GM12873 (cell line): ENCODE data around the gene VEZT.

Experiments used
- TF ChIP-seq, protein P1 (sequence below): IDR thresholded peaks from 2 replicates; pipeline ENCODE4 v1.5.1; 2012; ENCODE audit warnings: low read depth, mild to moderate bottlenecking, moderate library complexity, low read length, control low read depth; ENCODE audit not compliant: insufficient read depth; ENCODE audit errors: missing control alignments

Gene VEZT

GRCh38 chr12:95321516-95322246 lies 104.1 kb downstream of the VEZT start:
- TF ChIP-seq, protein P1, sequence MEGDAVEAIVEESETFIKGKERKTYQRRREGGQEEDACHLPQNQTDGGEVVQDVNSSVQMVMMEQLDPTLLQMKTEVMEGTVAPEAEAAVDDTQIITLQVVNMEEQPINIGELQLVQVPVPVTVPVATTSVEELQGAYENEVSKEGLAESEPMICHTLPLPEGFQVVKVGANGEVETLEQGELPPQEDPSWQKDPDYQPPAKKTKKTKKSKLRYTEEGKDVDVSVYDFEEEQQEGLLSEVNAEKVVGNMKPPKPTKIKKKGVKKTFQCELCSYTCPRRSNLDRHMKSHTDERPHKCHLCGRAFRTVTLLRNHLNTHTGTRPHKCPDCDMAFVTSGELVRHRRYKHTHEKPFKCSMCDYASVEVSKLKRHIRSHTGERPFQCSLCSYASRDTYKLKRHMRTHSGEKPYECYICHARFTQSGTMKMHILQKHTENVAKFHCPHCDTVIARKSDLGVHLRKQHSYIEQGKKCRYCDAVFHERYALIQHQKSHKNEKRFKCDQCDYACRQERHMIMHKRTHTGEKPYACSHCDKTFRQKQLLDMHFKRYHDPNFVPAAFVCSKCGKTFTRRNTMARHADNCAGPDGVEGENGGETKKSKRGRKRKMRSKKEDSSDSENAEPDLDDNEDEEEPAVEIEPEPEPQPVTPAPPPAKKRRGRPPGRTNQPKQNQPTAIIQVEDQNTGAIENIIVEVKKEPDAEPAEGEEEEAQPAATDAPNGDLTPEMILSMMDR = no peak

- TF ChIP-seq, protein P1 = no peak
Measured at GRCh38 chr12:95322326-95322725, 104.7 kb downstream of the VEZT start.

- TF ChIP-seq, protein P1 = no peak
Measured at GRCh38 chr12:95323212-95323611, 105.6 kb downstream of the VEZT start.

- TF ChIP-seq, protein P1 = no peak
Measured at GRCh38 chr12:95325501-95325900, 107.9 kb downstream of the VEZT start.

DNA sequence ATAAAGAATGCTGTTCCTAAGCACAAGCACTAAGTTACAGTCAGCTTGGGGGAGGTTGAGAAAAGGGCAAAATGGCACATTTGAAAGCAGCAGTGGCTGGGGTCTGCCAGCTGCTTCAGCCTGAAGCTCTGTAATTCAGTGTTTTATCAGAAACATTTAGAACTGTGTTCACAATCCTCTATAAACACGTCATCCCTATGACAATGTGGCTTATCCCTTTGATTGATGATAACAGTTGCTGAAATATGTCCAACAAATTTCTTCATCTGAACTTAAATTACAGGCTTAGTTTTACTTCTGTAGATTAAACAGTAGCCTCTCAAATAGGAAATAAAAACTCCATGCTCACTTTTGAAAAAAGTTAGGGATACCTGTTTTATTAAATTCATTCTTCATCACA lies 108.8 kb downstream of the VEZT start:
- TF ChIP-seq, protein P1 = no peak

DNA sequence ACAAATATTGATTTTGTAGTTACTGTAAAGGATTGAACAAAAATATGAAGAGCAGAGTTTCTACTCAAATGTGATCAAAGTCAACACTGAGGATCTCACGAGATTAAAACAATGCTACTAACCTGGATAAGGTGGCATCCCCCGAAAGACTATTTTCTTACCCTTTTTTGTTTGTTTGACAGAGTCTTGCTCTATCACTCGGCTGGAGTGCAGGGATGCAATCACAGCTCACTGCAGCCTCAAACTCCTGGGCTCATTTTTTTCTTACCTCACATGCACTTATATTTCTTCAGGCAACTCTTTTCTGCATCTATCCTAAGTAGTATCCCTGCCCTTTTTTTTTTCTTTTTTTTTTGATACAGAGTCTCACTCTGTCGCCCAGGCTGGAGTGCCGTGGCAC lies 109.2 kb downstream of the VEZT start:
- TF ChIP-seq, protein P1 = no peak

DNA sequence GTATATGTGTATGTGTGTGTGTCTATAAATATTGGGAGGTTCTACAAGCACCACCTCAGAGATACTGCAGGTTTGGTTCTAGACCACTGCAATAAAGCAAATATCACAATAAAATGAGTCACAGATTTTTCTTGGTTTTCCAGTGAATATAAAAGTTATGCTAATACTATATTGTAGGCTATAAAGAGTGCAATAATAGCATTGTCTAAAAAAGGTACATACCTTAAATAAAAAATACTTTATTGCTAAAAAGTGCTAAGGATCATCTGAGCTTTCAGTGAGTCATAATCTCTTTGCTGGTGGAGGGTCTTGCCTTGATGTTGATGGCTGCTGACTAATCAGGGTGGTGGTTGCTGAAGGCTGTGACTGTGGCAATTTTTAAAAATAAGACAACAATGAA lies 111.1 kb downstream of the VEZT start:
- TF ChIP-seq, protein P1 = no peak
